ENCODE measurements around the gene CARNS1. TPM values are rescaled to one million over a fixed set of nuclear protein-coding genes. Genes with fewer than 3 reads are reported as not detected.

Gene CARNS1
- total and polyA plus RNA-seq, 2 of the 13 experiments (the other 11 are each of a cell fraction or from before 2014, with no cell fraction given) = not detected

GRCh38 chr11:67428052-67429001, 12.8 kb downstream of the CARNS1 start, which contains the start of gene RPS6KB2 (continued):
- TF ChIP-seq, protein P1, sequence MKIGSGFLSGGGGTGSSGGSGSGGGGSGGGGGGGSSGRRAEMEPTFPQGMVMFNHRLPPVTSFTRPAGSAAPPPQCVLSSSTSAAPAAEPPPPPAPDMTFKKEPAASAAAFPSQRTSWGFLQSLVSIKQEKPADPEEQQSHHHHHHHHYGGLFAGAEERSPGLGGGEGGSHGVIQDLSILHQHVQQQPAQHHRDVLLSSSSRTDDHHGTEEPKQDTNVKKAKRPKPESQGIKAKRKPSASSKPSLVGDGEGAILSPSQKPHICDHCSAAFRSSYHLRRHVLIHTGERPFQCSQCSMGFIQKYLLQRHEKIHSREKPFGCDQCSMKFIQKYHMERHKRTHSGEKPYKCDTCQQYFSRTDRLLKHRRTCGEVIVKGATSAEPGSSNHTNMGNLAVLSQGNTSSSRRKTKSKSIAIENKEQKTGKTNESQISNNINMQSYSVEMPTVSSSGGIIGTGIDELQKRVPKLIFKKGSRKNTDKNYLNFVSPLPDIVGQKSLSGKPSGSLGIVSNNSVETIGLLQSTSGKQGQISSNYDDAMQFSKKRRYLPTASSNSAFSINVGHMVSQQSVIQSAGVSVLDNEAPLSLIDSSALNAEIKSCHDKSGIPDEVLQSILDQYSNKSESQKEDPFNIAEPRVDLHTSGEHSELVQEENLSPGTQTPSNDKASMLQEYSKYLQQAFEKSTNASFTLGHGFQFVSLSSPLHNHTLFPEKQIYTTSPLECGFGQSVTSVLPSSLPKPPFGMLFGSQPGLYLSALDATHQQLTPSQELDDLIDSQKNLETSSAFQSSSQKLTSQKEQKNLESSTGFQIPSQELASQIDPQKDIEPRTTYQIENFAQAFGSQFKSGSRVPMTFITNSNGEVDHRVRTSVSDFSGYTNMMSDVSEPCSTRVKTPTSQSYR (CRISPR knock-in tag; IDR thresholded peaks at IDR 0.05; ENCODE audit: borderline replicate concordance) = peak; percentile 80; the same call in 1 of the 2 replicates
- TF ChIP-seq ZNF773 (CRISPR knock-in tag; IDR thresholded peaks at IDR 0.05; ENCODE audit: borderline replicate concordance) (0 out of 2 replicates have a peak, but pooled peaks have one; percentile 49), TSC22D2 (CRISPR knock-in tag; IDR thresholded peaks at IDR 0.05; ENCODE audit: borderline replicate concordance) (0 out of 2 replicates have a peak, but pooled peaks have one; percentile 34), SNAPC4 (CRISPR knock-in tag; IDR thresholded peaks at IDR 0.05) (no peak), ELF4 (CRISPR knock-in tag; IDR thresholded peaks at IDR 0.05; ENCODE audit: borderline replicate concordance) (0 out of 2 replicates have a peak, but pooled peaks have one; percentile 35), HNF4A (CRISPR knock-in tag; IDR thresholded peaks at IDR 0.05) (peak; percentile 34; the same call in 1 of the 2 replicates), ZNF605 (CRISPR knock-in tag; IDR thresholded peaks at IDR 0.05) (peak; percentile 45; the same call in 1 of the 2 replicates), CEBPG (CRISPR knock-in tag; IDR thresholded peaks at IDR 0.05) (peak; percentile 92), PHF21A (CRISPR knock-in tag; IDR thresholded peaks at IDR 0.05) (peak; percentile 76), HNF1B (CRISPR knock-in tag; IDR thresholded peaks at IDR 0.05) (peak; percentile 15), AGO1 (IDR thresholded peaks at IDR 0.05; ENCODE audit: low read depth, low read length, poor library complexity, severe bottlenecking) (peak; percentile 19), TP53 (CRISPR knock-in tag; conservative IDR thresholded peaks at IDR 0.05) (peak; percentile 72)
- TF ChIP-seq, protein P2, sequence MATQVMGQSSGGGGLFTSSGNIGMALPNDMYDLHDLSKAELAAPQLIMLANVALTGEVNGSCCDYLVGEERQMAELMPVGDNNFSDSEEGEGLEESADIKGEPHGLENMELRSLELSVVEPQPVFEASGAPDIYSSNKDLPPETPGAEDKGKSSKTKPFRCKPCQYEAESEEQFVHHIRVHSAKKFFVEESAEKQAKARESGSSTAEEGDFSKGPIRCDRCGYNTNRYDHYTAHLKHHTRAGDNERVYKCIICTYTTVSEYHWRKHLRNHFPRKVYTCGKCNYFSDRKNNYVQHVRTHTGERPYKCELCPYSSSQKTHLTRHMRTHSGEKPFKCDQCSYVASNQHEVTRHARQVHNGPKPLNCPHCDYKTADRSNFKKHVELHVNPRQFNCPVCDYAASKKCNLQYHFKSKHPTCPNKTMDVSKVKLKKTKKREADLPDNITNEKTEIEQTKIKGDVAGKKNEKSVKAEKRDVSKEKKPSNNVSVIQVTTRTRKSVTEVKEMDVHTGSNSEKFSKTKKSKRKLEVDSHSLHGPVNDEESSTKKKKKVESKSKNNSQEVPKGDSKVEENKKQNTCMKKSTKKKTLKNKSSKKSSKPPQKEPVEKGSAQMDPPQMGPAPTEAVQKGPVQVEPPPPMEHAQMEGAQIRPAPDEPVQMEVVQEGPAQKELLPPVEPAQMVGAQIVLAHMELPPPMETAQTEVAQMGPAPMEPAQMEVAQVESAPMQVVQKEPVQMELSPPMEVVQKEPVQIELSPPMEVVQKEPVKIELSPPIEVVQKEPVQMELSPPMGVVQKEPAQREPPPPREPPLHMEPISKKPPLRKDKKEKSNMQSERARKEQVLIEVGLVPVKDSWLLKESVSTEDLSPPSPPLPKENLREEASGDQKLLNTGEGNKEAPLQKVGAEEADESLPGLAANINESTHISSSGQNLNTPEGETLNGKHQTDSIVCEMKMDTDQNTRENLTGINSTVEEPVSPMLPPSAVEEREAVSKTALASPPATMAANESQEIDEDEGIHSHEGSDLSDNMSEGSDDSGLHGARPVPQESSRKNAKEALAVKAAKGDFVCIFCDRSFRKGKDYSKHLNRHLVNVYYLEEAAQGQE (IDR thresholded peaks at IDR 0.05; ENCODE audit: borderline replicate concordance in 1 of 2, low read depth in 1 of 2, low read length in 2 of 2) = no peak
